ENCODE data around the gene ICAM5. TPM values are rescaled to one million over a fixed set of nuclear protein-coding genes. Genes with fewer than 3 reads are reported as not detected.
A peak's percentile ranks its signal among the peaks of the same experiment; 100 is the strongest.
"Not testable (repeated sequence)": the region's sequence is repeated elsewhere in the genome, so short reads cannot be mapped to it uniquely, and the experiment has no call there.

Gene ICAM5
- total RNA-seq, 2 experiments from 2014 or later: 5.0 to 5.3 TPM

DNA sequence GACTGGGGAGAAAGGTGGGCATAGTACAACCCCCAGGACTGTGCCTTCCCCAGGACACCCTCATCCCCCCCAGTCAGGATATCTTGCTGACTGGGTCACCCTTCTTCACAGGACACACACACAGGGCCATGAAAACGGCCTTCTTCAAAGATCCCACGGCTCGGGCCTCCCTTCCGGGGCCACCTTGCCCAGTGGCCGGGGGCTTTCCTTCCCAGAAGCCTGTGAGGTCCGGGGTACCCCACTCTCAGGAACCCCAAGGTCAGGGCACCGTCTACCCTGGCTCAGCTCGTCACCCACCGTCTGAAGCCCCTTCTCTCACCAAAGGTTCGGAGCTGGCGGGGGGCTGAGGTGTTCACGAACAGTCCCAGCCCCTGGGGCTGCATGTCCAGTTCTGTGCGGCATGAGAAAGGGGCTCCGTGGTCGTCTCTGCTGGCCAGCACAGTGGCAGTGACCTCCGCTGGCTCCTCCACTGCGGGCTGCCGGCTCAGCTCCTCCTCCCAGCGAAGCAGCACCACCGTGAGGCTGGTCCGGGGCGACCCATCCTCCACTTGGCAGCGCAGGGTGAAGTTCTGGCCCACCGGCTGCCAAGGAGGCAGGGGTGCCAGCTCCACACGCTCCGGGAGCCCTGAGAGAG lies 45.7 kb downstream of the ICAM5 start:
- ATAC-seq (no peak), DNase-seq (no peak)
- Mint-ChIP-seq H3K36me3 (ENCODE audit: low read depth) (peaks cover 34% of the 10 kb centered on the region), H3K9me3 (no peaks in the 10 kb centered on the region), H3K4me1 (ENCODE audit: low read depth) (peaks cover 53% of the 10 kb centered on the region), H3K4me3 (no peak overlapping the region), H3K27ac (no peak overlapping the region), H3K27me3 (no peaks in the 10 kb centered on the region)
- ChIA-PET CTCF (interaction anchor here (1.3 kb wide), 1 partner anchor 77 kb away, joined by 3 read pairs; no protein-coding TSS in a partner anchor), POLR2A (interaction anchor here (0.7 kb wide), 1 partner anchor 26 kb away, joined by 3 read pairs; no protein-coding TSS in a partner anchor)
- intact Hi-C loops (cut with micrococcal nuclease): loop anchor here (10.0 kb wide), 1 partner anchor 49 kb away; the partner anchor contains the start of gene TYK2
- TF ChIP-seq, protein P1, sequence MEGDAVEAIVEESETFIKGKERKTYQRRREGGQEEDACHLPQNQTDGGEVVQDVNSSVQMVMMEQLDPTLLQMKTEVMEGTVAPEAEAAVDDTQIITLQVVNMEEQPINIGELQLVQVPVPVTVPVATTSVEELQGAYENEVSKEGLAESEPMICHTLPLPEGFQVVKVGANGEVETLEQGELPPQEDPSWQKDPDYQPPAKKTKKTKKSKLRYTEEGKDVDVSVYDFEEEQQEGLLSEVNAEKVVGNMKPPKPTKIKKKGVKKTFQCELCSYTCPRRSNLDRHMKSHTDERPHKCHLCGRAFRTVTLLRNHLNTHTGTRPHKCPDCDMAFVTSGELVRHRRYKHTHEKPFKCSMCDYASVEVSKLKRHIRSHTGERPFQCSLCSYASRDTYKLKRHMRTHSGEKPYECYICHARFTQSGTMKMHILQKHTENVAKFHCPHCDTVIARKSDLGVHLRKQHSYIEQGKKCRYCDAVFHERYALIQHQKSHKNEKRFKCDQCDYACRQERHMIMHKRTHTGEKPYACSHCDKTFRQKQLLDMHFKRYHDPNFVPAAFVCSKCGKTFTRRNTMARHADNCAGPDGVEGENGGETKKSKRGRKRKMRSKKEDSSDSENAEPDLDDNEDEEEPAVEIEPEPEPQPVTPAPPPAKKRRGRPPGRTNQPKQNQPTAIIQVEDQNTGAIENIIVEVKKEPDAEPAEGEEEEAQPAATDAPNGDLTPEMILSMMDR (IDR thresholded peaks at IDR 0.05): no peak

DNA sequence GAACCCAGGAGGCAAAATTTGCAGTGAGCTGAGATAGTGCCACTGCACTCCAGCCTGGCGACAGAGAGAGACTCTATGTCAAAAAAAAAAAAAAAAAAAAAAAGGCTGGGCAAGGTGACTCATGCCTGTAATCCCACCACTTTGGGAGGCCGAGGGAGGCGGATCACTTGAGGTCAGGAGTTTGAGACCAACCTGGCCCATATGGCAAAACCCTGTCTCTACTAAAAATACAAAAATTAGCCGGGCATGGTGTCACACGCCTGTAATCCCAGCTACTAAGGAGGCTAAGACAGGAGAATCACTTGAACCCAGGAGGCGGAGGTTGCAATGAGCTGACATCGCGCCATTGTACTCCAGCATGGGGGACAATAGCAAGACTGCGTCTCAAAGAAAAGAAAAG lies 47.0 kb downstream of the ICAM5 start:
- H3K4me3 Mint-ChIP-seq, H3K9me3 Mint-ChIP-seq, ATAC-seq, DNase-seq, H3K27me3 Mint-ChIP-seq: not testable (repeated sequence)
- peaks cover 32% of the 10 kb centered on the region for H3K36me3 Mint-ChIP-seq (ENCODE audit: low read depth)
- ChIA-PET CTCF (interaction anchor here (1.0 kb wide), 1 partner anchor 12 kb away, joined by 3 read pairs; no protein-coding TSS in a partner anchor), POLR2A (interaction anchor here (0.7 kb wide), 2 partner anchors 20 to 201 kb away, joined by 3 read pairs; no protein-coding TSS in a partner anchor)
- peaks cover 56% of the 10 kb centered on the region for H3K4me1 Mint-ChIP-seq (ENCODE audit: low read depth)
- intact Hi-C loops (cut with micrococcal nuclease): loop anchor here (10.0 kb wide), 1 partner anchor 48 kb away; the partner anchor contains the start of gene TYK2
- H3K27ac Mint-ChIP-seq: peak overlapping the region; percentile 34

DNA sequence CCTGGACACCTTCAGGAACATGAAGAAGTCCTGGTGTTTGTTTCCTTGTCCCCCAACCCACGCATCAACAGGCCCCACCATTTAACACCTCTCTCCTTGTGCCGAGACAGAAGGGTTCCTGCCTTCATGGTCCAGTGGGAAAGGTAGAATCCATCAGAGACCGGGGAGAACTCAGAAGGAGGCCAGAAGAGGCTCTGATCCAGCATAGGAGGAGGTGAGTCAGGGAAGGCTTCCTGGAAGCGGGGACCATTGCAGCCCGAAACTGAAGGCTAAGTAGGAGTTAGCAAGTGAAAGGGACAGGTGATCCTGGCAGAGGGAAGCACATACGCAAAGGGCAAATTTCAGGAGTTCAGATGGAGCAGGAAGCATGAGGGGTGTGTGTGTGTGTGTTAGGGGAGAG lies 49.2 kb downstream of the ICAM5 start:
- Mint-ChIP-seq H3K27ac (peak overlapping the region; percentile 95), H3K9me3 (no peaks in the 10 kb centered on the region), H3K36me3 (ENCODE audit: low read depth) (peaks cover 13% of the 10 kb centered on the region), H3K27me3 (no peaks in the 10 kb centered on the region), H3K4me3 (peak overlapping the region; percentile 96), H3K4me1 (ENCODE audit: low read depth) (peaks cover 43% of the 10 kb centered on the region)
- TF ChIP-seq, protein P1 (IDR thresholded peaks at IDR 0.05): no peak
- CTCF ChIA-PET: interaction anchor here (1.6 kb wide), 1 partner anchor 50 kb away, joined by 5 read pairs; the partner anchor contains the start of gene ICAM5
- POLR2A ChIA-PET: no interaction called here
- DNase-seq (peak; percentile 22), ATAC-seq (peak; percentile 12)
- intact Hi-C loops (cut with micrococcal nuclease): loop anchor here (10.0 kb wide), 1 partner anchor 46 kb away; the partner anchor contains the start of gene TYK2

DNA sequence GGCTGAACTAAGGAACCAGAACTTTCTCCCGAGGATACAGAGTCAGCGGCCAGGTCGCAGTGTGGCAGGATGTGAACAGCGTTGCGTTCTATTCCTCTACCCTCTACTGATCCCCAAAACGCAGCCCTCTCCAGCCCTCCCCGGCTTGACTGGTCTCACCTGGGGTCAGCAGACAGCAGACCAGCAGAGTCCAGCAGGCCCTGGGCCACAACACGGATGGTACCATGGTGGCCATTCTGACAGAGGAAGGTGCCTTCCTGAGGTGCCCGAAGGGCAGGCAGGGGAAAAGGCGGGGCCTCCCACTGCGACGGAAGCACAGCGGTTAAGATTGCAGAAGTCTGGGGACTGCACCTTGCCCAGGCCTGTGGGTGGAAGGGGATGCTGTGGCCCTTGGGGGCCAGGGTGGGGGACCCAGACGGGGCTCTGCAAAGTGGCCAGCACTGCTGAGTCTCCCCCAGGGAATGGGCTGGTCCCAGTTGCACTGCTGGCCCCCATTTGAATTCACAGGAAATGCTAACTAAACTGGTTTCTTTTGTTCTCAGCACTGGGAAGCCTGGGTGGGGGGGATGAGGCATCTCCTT lies 49.7 kb downstream of the ICAM5 start, which contains the start of gene ICAM3:
Gene ICAM3, minus strand, starts transcription at position 245 of the 581 bp plus-strand sequence. Its CDS starts 10 bp downstream, at position 235.
- POLR2A ChIA-PET: no interaction called here
- H3K27ac Mint-ChIP-seq: peak within 1 kb of the TSS; percentile 95
- intact Hi-C loops (cut with micrococcal nuclease): loop anchor here (10.0 kb wide), 1 partner anchor 45 kb away; the partner anchor contains the start of gene TYK2

DNA sequence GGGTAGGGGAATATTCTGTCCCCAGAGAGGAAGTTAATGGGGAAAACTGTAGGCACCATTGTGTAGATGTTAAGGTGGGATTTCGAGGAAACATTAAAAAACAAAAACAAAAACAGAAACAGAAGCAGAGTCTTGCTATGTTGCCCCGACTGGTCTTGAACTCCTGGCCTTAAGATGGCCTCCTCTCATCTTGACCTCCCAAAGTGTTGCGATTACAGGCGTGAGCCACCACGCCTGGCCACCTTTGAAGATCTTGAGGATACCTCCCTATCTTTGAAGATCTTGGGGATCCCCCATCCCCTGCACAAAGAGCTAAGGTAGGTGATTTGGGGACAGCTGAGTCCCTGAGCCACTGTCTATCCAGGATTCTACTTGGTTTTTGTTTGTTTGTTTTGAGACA lies 50.2 kb downstream of the ICAM5 start:
- POLR2A ChIA-PET: no interaction called here

More for the DNA sequence above, 49.7 kb downstream of the ICAM5 start, which contains the start of gene ICAM3:
- H3K36me3 Mint-ChIP-seq (ENCODE audit: low read depth): peaks cover 9% of the 10 kb centered on the region
- H3K4me3 Mint-ChIP-seq: peak within 1 kb of the TSS; percentile 96
- CTCF ChIA-PET: no interaction called here
- DNase-seq: peak; percentile 85
- TF ChIP-seq, protein P1 (IDR thresholded peaks at IDR 0.05): no peak
- no peaks in the 10 kb centered on the region for H3K27me3 Mint-ChIP-seq
- ATAC-seq: peak; percentile 96
- H3K4me1 Mint-ChIP-seq (ENCODE audit: low read depth): peaks cover 39% of the 10 kb centered on the region
- H3K9me3 Mint-ChIP-seq: no peaks in the 10 kb centered on the region

More for the DNA sequence above, 50.2 kb downstream of the ICAM5 start:
- CTCF ChIA-PET: interaction anchor here (0.9 to 1.5 kb wide), 4 partner anchors 50 to 138 kb away, joined by 3 to 4 read pairs (median 3); partner anchors contain the start of gene ICAM5
- DNase-seq: no peak
- Mint-ChIP-seq H3K9me3 (no peaks in the 10 kb centered on the region), H3K4me1 (ENCODE audit: low read depth) (peaks cover 35% of the 10 kb centered on the region), H3K27ac (peak overlapping the region; percentile 95), H3K36me3 (ENCODE audit: low read depth) (peaks cover 6% of the 10 kb centered on the region), H3K4me3 (peak overlapping the region; percentile 96), H3K27me3 (no peaks in the 10 kb centered on the region)
- TF ChIP-seq, protein P1 (IDR thresholded peaks at IDR 0.05): no peak
- intact Hi-C loops (cut with micrococcal nuclease): loop anchor here (10.0 kb wide), 1 partner anchor 45 kb away; the partner anchor contains the start of gene TYK2
- ATAC-seq: no peak

Measured in activated CD8-positive, alpha-beta T cell treated with anti-CD3 and anti-CD28 coated beads for 36 hours (primary cell).